Measurements from ENCODE around the gene CCDC71.
A peak's percentile ranks its signal among the peaks of the same experiment; 100 is the strongest.

Gene CCDC71

DNA sequence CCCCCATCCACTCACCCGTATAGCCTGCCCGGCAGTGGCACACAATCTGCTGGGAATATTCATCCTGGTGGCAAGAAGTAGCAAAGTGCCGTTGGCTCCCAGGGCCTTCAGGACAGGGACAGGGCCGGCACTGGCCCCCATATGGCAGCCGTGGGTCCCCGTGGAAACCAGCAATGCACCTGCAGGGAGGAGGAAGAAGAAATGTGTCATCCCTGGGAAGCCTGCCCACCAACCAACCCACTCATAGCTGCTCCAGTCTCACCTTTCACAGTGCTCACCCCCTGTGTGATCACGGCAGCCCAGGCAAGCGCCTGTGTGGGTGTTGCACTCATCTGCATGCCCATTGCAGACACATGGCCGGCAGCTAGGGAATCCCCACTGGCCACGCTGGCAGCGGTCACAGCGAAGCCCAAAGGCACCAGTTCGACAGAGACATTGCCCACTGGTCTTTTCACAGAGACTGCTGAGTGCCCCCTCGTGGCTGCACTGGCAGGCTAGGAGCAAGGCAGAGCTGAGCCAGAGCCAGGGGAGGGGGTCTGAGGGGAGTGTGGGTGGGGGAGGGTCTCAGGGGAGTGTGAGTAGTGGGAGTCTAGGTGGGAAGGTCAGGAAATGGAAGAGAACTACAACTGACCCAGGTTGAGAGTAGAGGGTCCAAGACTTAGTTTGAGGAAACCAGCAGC is 41.0 kb downstream of the CCDC71 start:
- peak in 1 of 14 donors; percentile 10 for DNase-seq

DNA sequence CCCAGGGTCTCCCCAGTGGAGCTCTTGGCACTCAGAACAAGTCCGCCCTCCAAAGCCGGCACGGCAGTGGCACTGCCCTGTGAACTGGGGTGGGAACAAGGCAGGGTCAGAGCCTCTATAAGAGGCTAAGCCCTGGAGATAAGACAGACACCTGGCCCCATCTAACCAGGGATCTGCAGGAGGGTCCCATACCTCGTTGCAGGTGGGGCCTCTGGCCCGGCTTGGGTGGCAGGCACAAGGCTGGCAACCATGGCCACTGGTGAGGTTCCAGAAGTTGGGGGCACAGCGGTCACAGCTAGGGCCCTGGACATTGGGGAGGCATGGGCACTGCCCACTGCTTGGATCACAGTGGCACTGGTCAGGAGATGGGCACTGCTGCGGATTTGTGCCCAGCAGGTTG is 41.9 kb downstream of the CCDC71 start:
- DNase-seq = no peak

DNA sequence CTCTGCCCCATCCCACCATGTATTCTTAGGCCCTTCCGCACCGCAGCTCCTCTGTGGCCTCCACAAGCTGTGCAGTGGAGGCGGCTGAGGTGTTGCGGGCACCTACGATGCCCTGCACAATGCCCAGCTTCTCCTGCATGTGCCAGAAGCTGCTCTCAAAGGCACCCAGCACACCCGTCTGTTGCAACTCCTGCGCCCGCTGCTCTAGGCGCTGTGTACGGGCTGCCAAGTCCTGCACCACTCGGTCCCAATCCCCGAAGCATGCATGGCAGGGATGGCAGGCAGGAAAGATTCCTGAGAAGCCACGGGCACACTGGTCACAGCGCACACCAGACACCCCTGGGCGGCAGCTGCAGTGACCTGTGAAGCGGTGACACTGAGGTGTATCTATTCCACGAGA is 42.4 kb downstream of the CCDC71 start:
- DNase-seq = no peak

DNA sequence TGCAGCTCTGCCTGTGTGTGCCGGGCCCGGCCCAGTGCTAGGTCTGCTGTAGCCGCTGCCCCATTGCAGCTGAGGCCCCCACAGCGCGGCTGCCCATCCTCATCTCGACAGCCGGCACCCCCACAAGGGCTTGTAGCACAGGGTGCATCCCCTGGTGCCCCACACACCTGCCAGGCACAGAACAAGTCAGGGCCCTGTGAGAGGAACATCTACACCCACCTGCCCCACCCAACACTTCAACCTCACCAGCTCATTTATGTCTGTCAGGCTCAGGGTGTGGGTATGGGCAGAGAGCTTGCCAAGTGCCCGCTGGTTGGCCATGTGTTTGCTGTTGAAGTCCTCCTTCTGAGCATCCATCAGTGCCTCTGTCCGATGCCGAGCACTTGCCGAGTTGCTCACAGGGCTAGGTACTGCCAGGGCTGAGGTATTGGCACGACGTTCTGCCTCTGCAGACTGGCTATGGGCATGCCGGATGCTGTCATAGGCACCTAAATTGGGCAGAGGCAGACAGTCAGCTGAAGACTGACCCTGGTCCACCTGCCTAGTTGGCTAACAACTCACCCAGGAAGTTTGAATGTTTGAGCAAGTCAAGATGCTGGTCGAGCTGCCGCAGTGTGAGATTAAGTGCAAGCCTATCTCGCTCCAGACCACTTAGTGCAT is 43.1 kb downstream of the CCDC71 start:
- DNase-seq = no peak

DNA sequence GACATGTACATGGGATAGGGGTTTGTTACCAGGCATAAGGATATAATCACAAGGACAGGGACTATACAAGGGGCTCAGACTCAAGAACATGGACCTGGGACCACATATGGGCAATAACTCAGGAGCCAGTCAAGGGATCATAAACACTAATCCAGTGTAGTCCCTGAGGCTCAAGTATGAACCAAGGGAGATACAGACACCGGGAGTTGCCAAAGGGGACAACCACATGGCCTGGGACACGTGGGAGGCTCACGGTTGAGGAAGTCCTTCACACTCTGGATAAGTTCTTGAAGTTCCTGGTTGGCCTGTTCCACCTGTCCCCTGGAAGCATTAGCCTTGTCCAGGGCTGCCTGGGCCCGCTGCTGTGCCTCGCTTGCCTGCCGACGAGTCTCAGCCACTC is 43.7 kb downstream of the CCDC71 start:
- DNase-seq = no peak

DNA sequence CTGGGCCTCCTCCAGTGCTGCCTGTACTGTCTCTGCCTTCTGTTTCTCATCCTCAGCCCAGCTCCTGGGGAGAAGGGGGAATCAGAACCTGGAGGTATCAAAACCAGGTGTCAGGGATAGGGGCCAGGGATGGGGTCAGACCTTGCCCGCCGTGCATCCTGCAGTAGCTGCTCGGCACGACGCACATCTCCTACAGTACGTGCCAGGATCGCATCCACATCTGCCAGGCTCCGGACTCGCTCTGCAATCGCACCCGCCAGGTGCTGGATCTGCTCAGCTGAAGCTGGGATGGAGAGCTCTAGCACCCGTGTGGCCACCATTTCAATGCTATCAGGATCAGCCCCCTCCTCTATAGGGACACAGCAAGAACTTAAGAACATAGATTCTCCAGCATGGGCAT is 44.1 kb downstream of the CCDC71 start:
- no peak for DNase-seq

DNA sequence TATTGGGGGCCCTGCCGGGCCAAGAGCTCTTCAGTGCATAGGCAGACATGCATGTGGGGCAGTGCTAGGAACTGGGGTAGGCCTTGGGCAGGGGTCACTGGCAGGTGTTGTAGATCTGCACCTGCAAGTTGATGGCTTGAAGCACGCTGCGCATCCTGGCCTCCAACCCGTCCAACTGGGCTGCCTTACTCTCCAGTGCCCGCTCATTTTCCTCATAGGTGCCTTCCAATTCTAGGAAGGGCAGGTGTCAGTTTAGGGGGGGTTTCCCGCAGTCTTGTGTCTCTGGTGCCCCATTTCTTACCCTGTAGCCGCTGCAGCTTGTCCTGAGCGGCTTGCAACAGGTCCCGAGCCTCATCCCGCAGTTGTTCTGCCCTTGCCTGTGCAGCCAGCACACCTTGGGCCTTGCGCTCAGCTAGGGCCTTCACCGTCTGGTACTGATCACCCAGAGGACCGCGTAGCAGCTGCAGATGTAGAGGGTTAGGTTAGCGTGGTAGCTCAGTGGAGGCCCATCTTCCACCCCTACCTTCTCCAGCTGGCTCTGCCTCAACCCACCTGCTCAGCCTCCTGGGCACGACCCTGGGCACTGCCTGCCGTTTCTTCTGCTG is 44.9 kb downstream of the CCDC71 start:
- DNase-seq = no peak

DNA sequence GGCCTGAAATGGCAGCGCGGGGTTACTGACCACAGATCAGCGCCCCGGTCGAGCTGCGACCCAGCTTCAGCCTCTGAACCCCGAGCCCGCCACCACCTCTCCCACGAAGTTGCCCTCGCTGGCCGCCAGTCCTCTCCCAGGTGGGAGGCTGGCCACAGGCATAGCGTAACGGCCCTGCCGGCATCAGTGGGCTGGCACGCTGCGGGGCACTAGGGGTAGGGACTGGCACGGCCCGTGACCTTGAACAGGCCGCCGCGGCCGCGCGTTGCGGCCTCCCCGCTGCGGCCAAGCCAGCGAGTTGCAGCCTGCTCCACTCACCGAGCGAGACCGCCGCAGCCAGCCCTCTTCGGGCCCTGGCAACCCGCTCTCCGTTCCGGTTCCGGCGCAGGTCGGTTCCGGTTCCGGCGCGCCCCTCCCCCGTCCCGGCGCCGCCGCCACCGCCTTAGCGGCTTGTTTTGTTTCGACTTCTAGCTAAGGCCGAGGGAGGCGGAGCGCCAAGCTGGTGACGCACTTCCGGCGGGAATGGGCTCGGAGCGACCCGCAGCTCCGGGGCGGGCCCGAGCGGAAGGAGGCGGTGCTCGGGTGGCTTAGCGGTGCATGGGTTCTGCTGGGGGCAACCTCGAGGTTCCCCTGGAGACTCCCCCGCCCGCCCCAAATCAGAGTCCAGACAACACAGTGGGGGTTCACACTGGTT is 45.5 kb downstream of the CCDC71 start, which contains the start of gene USP19:
Gene USP19 (minus strand): TSS at position 386 of the 694 bp plus-strand sequence. CDS start 1,678 bp downstream, outside the sequence.
- peak; percentile 39 to 96 (median 88) for DNase-seq

DNA sequence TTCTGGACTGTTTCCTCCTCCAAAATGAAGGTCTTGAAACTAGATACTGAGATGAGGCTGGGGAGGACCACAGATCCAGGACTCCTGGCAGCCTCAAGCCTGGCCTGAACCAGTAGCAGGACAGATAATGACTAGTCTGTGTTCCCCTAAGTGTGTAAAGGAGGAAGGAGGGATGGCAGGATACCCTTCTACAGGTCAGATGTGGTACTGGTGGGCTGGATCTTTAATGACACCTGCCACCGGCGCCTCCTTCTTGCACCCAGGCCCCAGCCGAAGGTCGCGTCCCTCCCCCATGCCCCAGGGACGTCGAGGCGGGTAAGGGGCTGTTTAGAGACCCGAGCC is 46.1 kb downstream of the CCDC71 start:
- no peak for DNase-seq

DNA sequence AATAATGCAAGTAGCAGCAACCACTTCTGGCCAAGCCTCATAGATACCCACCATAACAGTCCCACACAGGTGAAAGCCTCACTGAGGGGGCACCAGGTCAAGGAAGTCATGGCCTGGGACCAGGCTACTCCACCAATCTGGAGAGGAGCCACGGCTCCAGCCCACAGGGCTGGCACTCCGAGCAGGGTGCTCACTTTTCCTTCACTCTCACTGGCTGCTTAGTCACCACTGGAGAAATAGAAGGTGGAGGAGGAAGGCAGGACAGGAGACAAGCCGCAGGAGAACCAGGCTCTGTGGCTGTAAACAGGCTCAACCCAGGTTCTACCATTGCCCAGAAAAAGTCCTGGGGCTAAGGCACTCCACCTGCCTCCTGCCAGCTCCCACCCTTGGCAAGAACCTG is 46.7 kb downstream of the CCDC71 start:
- DNase-seq = no peak

DNA sequence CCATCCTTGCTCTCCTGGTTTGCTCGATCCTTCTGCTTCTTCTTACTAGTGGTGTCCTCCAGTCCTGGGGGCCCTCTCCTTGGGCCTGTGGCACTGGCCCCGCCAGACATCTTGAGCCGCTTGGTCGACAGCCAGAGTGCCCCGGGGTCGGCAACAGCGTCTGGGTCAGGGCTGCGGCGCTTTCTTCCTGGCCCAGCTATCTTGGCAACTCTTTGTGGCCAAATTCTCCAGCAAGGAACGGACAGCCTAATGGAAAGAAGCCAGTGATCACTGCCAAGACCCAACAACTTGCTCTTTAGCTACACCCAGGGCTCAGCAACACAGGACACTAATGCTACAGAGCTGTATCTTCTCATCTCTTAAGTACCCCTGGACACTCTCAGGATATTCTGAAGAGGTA is 47.1 kb downstream of the CCDC71 start:
- DNase-seq = no peak

All from C1 segment of cervical spinal cord (tissue), 14 donors.